ENCODE results near the gene NDUFS1. TPM values are rescaled to one million over a fixed set of nuclear protein-coding genes. Genes with fewer than 3 reads are reported as not detected.

Gene NDUFS1
- total and polyA plus RNA-seq, 2 of the 8 experiments (the other 6 are each of a cell fraction or from before 2014, with no cell fraction given) = 42.1 to 97.0 TPM

DNA sequence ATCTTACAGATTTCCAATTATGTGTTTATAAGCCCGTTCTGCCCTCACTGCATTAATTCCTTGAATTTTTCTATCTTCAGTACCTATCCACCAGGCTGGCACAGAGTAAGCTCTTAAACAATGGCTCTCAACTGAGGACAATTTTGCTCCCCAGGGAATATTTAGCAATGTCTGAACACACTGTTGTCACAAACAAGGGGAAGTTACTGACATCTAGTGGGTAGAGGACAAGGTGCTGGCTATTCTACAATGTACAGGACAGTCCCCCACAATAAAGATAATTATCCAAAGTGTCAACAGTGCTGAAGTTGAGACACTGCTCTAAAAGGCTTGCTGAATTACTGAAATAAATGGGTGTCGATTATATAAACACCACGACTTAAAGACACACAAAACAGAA, 5.0 kb downstream of the NDUFS1 start (continued):
- TF ChIP-seq, protein P1, sequence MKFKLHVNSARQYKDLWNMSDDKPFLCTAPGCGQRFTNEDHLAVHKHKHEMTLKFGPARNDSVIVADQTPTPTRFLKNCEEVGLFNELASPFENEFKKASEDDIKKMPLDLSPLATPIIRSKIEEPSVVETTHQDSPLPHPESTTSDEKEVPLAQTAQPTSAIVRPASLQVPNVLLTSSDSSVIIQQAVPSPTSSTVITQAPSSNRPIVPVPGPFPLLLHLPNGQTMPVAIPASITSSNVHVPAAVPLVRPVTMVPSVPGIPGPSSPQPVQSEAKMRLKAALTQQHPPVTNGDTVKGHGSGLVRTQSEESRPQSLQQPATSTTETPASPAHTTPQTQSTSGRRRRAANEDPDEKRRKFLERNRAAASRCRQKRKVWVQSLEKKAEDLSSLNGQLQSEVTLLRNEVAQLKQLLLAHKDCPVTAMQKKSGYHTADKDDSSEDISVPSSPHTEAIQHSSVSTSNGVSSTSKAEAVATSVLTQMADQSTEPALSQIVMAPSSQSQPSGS (IDR thresholded peaks at IDR 0.05; ENCODE audit: low read length) = no peak
- no peak for TF ChIP-seq HDAC6 (IDR thresholded peaks at IDR 0.05; ENCODE audit: low read depth, low read length)
- no peak for TF ChIP-seq NRF1 (IDR thresholded peaks at IDR 0.05; ENCODE audit: low read depth, low read length)
- TF ChIP-seq, protein P2, sequence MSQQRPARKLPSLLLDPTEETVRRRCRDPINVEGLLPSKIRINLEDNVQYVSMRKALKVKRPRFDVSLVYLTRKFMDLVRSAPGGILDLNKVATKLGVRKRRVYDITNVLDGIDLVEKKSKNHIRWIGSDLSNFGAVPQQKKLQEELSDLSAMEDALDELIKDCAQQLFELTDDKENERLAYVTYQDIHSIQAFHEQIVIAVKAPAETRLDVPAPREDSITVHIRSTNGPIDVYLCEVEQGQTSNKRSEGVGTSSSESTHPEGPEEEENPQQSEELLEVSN (IDR thresholded peaks at IDR 0.05) = no peak
- no peak for TF ChIP-seq EP300 (IDR thresholded peaks at IDR 0.05; ENCODE audit: borderline replicate concordance in 1 of 2, low read depth in 2 of 2, low read length in 2 of 2)

All from H1 (cell line).